ENCODE results near the gene ZNF888.
A peak's percentile ranks its signal among the peaks of the same experiment; 100 is the strongest.
"Not testable (repeated sequence)": the region's sequence is repeated elsewhere in the genome, so short reads cannot be mapped to it uniquely, and the experiment has no call there.

ZNF888 gene

GRCh38 chr19:52868031-52868430, 55.2 kb downstream of the ZNF888 start:
- not testable (repeated sequence) for DNase-seq

- DNase-seq, result peak; percentile 45 to 64
Observed at GRCh38 chr19:52857378-52858191, 65.6 kb downstream of the ZNF888 start, which contains the start of gene ZNF468. Gene ZNF468 (minus strand): TSS chr19:52857619. CDS start chr19:52854272, 3,347 bp downstream.

- DNase-seq, result not testable (repeated sequence)
Observed at GRCh38 chr19:52856540-52857377, 66.5 kb downstream of the ZNF888 start.

All from NCI-H1930 (cell line).